ENCODE measurements around the gene GALNT1.

The GALNT1 gene

GRCh38 chr18:35581898-35582641 lies 530 bp downstream of the GALNT1 start:
- Histone ChIP-seq H3K4me3 (ENCODE audit: severe bottlenecking) (peak overlapping the region; percentile 96), H3K27me3 (ENCODE audit: insufficient read depth, poor library complexity, severe bottlenecking) (no peaks in the 10 kb centered on the region), H3K27ac (ENCODE audit: poor library complexity, severe bottlenecking) (peak overlapping the region; percentile 31), H3K9me3 (ENCODE audit: severe bottlenecking) (peaks cover 5% of the 10 kb centered on the region), H3K36me3 (ENCODE audit: low read depth) (peaks cover 8% of the 10 kb centered on the region; the same call in 1 of the 2 replicates), H3K4me1 (ENCODE audit: insufficient read depth, poor library complexity, severe bottlenecking) (peaks cover 7% of the 10 kb centered on the region)
- no peak for TF ChIP-seq CTCF (IDR thresholded peaks at IDR 0.05; ENCODE audit: poor library complexity, severe bottlenecking)
- ATAC-seq (ENCODE audit: low read depth) (peak; percentile 15; the same call in 1 of the 3 replicates), DNase-seq (ENCODE audit: low spot score) (no peak)

GRCh38 chr18:35582899-35583558 lies 1.5 kb downstream of the GALNT1 start:
- Histone ChIP-seq H3K36me3 (ENCODE audit: low read depth) (peaks cover 8% of the 10 kb centered on the region; the same call in 1 of the 2 replicates), H3K27me3 (ENCODE audit: insufficient read depth, poor library complexity, severe bottlenecking) (no peaks in the 10 kb centered on the region), H3K27ac (ENCODE audit: poor library complexity, severe bottlenecking) (peak overlapping the region; percentile 31), H3K9me3 (ENCODE audit: severe bottlenecking) (peaks cover 8% of the 10 kb centered on the region), H3K4me3 (ENCODE audit: severe bottlenecking) (peak overlapping the region; percentile 96), H3K4me1 (ENCODE audit: insufficient read depth, poor library complexity, severe bottlenecking) (peaks cover 7% of the 10 kb centered on the region)
- TF ChIP-seq CTCF (IDR thresholded peaks at IDR 0.05; ENCODE audit: poor library complexity, severe bottlenecking) = no peak
- peak; percentile 14; the same call in 1 of the 3 replicates for ATAC-seq (ENCODE audit: low read depth)
- DNase-seq (ENCODE audit: low spot score) = no peak

GRCh38 chr18:35584735-35585134 lies 3.2 kb downstream of the GALNT1 start:
- peaks cover 7% of the 10 kb centered on the region for H3K4me1 ChIP-seq (ENCODE audit: insufficient read depth, poor library complexity, severe bottlenecking)
- no peak overlapping the region for H3K27ac ChIP-seq (ENCODE audit: poor library complexity, severe bottlenecking)
- TF ChIP-seq CTCF (IDR thresholded peaks at IDR 0.05; ENCODE audit: poor library complexity, severe bottlenecking) = no peak
- no peak overlapping the region for H3K4me3 ChIP-seq (ENCODE audit: severe bottlenecking)
- peaks cover 8% of the 10 kb centered on the region; the same call in 1 of the 2 replicates for H3K36me3 ChIP-seq (ENCODE audit: low read depth)
- ATAC-seq (ENCODE audit: low read depth) (no peak), DNase-seq (ENCODE audit: low spot score) (no peak)
- no peaks in the 10 kb centered on the region for H3K27me3 ChIP-seq (ENCODE audit: insufficient read depth, poor library complexity, severe bottlenecking)
- peaks cover 8% of the 10 kb centered on the region for H3K9me3 ChIP-seq (ENCODE audit: severe bottlenecking)

GRCh38 chr18:35585608-35586007 lies 4.1 kb downstream of the GALNT1 start:
- no peak for ATAC-seq (ENCODE audit: low read depth)
- H3K9me3 ChIP-seq (ENCODE audit: severe bottlenecking) = peaks cover 8% of the 10 kb centered on the region
- H3K27me3 ChIP-seq (ENCODE audit: insufficient read depth, poor library complexity, severe bottlenecking) = no peaks in the 10 kb centered on the region
- no peak overlapping the region for H3K4me3 ChIP-seq (ENCODE audit: severe bottlenecking)
- H3K27ac ChIP-seq (ENCODE audit: poor library complexity, severe bottlenecking) = no peak overlapping the region
- H3K4me1 ChIP-seq (ENCODE audit: insufficient read depth, poor library complexity, severe bottlenecking) = peaks cover 7% of the 10 kb centered on the region
- no peak for TF ChIP-seq CTCF (IDR thresholded peaks at IDR 0.05; ENCODE audit: poor library complexity, severe bottlenecking)
- no peak for DNase-seq (ENCODE audit: low spot score)
- peaks cover 11% of the 10 kb centered on the region; the same call in 1 of the 2 replicates for H3K36me3 ChIP-seq (ENCODE audit: low read depth)

Measured in RWPE2 (cell line).